ENCODE measurements around the gene RAD23A.

RAD23A gene

GRCh38 chr19:12995596-12996405 is 50.1 kb downstream of the RAD23A start:
- Histone ChIP-seq H2BK5ac (ENCODE audit: low read length) (no peak overlapping the region), H3K27me3 (ENCODE audit: control insufficient read depth in 3 of 3, insufficient read depth in 3 of 3, low read depth in 1 of 3, low read length in 3 of 3) (peaks cover 28 to 88% (median 70%) of the 10 kb centered on the region in 3 experiments), H3K18ac (ENCODE audit: low read length) (peak overlapping the region; percentile 57), H2BK120ac (ENCODE audit: low read depth, low read length) (no peak overlapping the region), H3K79me1 (ENCODE audit: low read depth, low read length) (peaks cover 3% of the 10 kb centered on the region), H2BK15ac (ENCODE audit: low read length) (no peak overlapping the region), H2AFZ (ENCODE audit: low read length) (peak overlapping the region; percentile 29), H3K14ac (ENCODE audit: low read length) (peak overlapping the region; percentile 94), H3K9ac (ENCODE audit: low read depth, low read length, poor library complexity) (peak overlapping the region; percentile 84), H3K23ac (ENCODE audit: low read depth, low read length, poor library complexity) (peak overlapping the region; percentile 85), H3K36me3 (replicated peaks in 1 of 2; ENCODE audit: control insufficient read depth in 2 of 2, insufficient read depth in 2 of 2, low read length in 2 of 2) (no peaks in the 10 kb centered on the region), H2AK5ac (ENCODE audit: low read depth, low read length) (peak overlapping the region; percentile 95), H3K4me3 (ENCODE audit: low read length in 2 of 2) (peak overlapping the region; percentile 15 to 67), H3K4me1 (ENCODE audit: control insufficient read depth in 2 of 2, insufficient read depth in 1 of 2, low read depth in 1 of 2, low read length in 2 of 2) (peaks cover 4 to 8% of the 10 kb centered on the region in 2 donors), H3K4me2 (ENCODE audit: insufficient read depth, low read length, poor library complexity, severe bottlenecking) (peak overlapping the region; percentile 66), H4K8ac (ENCODE audit: low read depth, low read length) (peak overlapping the region; percentile 43), H3K9me3 (replicated peaks in 1 of 2; ENCODE audit: control insufficient read depth in 2 of 2, insufficient read depth in 1 of 2, low read depth in 1 of 2, low read length in 2 of 2) (peaks cover 0 to 5% of the 10 kb centered on the region in 2 donors), H3K27ac (replicated peaks; ENCODE audit: low read length) (no peak overlapping the region), H2BK12ac (ENCODE audit: low read length) (no peak overlapping the region), H4K91ac (ENCODE audit: low read depth, low read length, poor library complexity) (no peak overlapping the region), H3K4ac (ENCODE audit: low read length) (no peak overlapping the region)
- DNase-seq (ENCODE audit: low spot score) = no peak
- WGBS, 2 donors (ENCODE audit: extremely low coverage in 2 of 2, insufficient read length in 2 of 2, insufficient replicate concordance in 1 of 2) = no CpG with 5 or more reads among the region's 129 CpGs

DNA sequence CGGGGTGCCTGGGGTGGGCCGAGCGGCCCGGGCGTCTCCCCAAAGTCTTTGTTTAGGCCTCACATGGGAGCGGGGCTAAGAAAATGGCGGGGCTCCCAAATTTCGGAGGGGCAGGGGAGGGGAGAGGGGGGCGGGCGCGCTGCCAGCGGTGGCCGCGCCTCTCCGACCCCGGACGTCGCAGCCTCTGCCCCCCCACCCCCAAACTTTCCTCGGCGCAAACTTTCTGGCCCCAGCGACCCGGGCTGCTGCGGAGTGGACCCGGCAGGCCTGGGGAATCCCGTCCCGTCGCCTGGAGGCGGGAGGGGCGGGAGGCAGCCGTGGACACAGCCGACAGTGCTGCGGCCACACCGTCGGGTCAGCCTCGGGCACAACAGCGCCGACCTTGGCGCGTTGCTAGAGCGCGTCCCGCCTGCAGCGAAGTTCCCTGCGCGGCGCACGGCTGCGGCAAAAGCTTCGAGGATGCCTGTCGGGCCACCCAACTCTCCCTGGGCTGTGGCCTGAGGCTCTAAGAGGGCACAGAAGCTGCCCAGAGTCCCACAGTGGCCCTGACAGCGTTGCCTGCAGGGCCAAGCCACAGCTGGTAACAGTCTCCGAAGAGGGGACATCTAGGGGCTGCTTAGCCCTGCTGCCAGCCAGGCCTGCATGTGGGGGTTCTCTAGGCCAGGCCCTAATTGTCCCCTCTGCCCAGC is 50.9 kb downstream of the RAD23A start:
- Histone ChIP-seq H2AFZ (ENCODE audit: low read length) (peak overlapping the region; percentile 29), H3K18ac (ENCODE audit: low read length) (peak overlapping the region; percentile 57), H4K91ac (ENCODE audit: low read depth, low read length, poor library complexity) (no peak overlapping the region), H3K9me3 (replicated peaks in 1 of 2; ENCODE audit: control insufficient read depth in 2 of 2, insufficient read depth in 1 of 2, low read depth in 1 of 2, low read length in 2 of 2) (peaks cover 0 to 3% of the 10 kb centered on the region in 2 donors), H3K36me3 (replicated peaks in 1 of 2; ENCODE audit: control insufficient read depth in 2 of 2, insufficient read depth in 2 of 2, low read length in 2 of 2) (no peaks in the 10 kb centered on the region), H2AK5ac (ENCODE audit: low read depth, low read length) (peak overlapping the region; percentile 95), H3K27me3 (ENCODE audit: control insufficient read depth in 3 of 3, insufficient read depth in 3 of 3, low read depth in 1 of 3, low read length in 3 of 3) (peaks cover 28 to 88% (median 69%) of the 10 kb centered on the region in 3 experiments), H4K8ac (ENCODE audit: low read depth, low read length) (no peak overlapping the region), H3K27ac (replicated peaks; ENCODE audit: low read length) (no peak overlapping the region), H3K4ac (ENCODE audit: low read length) (no peak overlapping the region), H3K4me2 (ENCODE audit: insufficient read depth, low read length, poor library complexity, severe bottlenecking) (no peak overlapping the region), H2BK120ac (ENCODE audit: low read depth, low read length) (no peak overlapping the region), H2BK15ac (ENCODE audit: low read length) (no peak overlapping the region), H3K23ac (ENCODE audit: low read depth, low read length, poor library complexity) (peak overlapping the region; percentile 95), H3K9ac (ENCODE audit: low read depth, low read length, poor library complexity) (no peak overlapping the region), H3K79me1 (ENCODE audit: low read depth, low read length) (peaks cover 3% of the 10 kb centered on the region), H3K14ac (ENCODE audit: low read length) (peak overlapping the region; percentile 94), H3K4me3 (ENCODE audit: low read length in 2 of 2) (peak overlapping the region in 1 of 2 donors; percentile 67), H2BK12ac (ENCODE audit: low read length) (no peak overlapping the region), H3K4me1 (ENCODE audit: control insufficient read depth in 2 of 2, insufficient read depth in 1 of 2, low read depth in 1 of 2, low read length in 2 of 2) (peaks cover 4 to 6% of the 10 kb centered on the region in 2 donors), H2BK5ac (ENCODE audit: low read length) (no peak overlapping the region)
- no peak for DNase-seq (ENCODE audit: low spot score)
- WGBS, 2 donors (ENCODE audit: extremely low coverage in 2 of 2, insufficient read length in 2 of 2, insufficient replicate concordance in 1 of 2) = no CpG with 5 or more reads among the region's 52 CpGs

GRCh38 chr19:12997179-12997966 is 51.7 kb downstream of the RAD23A start:
- Histone ChIP-seq H3K4me1 (ENCODE audit: control insufficient read depth in 2 of 2, insufficient read depth in 1 of 2, low read depth in 1 of 2, low read length in 2 of 2) (peaks cover 4 to 6% of the 10 kb centered on the region in 2 donors), H2BK5ac (ENCODE audit: low read length) (no peak overlapping the region), H2AK5ac (ENCODE audit: low read depth, low read length) (peak overlapping the region; percentile 78), H2BK120ac (ENCODE audit: low read depth, low read length) (no peak overlapping the region), H2BK12ac (ENCODE audit: low read length) (no peak overlapping the region), H3K14ac (ENCODE audit: low read length) (peak overlapping the region; percentile 85), H4K91ac (ENCODE audit: low read depth, low read length, poor library complexity) (no peak overlapping the region), H3K18ac (ENCODE audit: low read length) (no peak overlapping the region), H3K4me3 (ENCODE audit: low read length in 2 of 2) (peak overlapping the region in 1 of 2 donors; percentile 43), H3K36me3 (replicated peaks in 1 of 2; ENCODE audit: control insufficient read depth in 2 of 2, insufficient read depth in 2 of 2, low read length in 2 of 2) (no peaks in the 10 kb centered on the region), H3K4ac (ENCODE audit: low read length) (no peak overlapping the region), H3K23ac (ENCODE audit: low read depth, low read length, poor library complexity) (peak overlapping the region; percentile 95), H2AFZ (ENCODE audit: low read length) (no peak overlapping the region), H3K9me3 (replicated peaks in 1 of 2; ENCODE audit: control insufficient read depth in 2 of 2, insufficient read depth in 1 of 2, low read depth in 1 of 2, low read length in 2 of 2) (peaks cover 0 to 3% of the 10 kb centered on the region in 2 donors), H3K27me3 (ENCODE audit: control insufficient read depth in 3 of 3, insufficient read depth in 3 of 3, low read depth in 1 of 3, low read length in 3 of 3) (peaks cover 28 to 91% (median 69%) of the 10 kb centered on the region in 3 experiments), H3K27ac (replicated peaks; ENCODE audit: low read length) (no peak overlapping the region), H3K79me1 (ENCODE audit: low read depth, low read length) (peaks cover 3% of the 10 kb centered on the region), H2BK15ac (ENCODE audit: low read length) (no peak overlapping the region), H3K4me2 (ENCODE audit: insufficient read depth, low read length, poor library complexity, severe bottlenecking) (no peak overlapping the region), H4K8ac (ENCODE audit: low read depth, low read length) (no peak overlapping the region), H3K9ac (ENCODE audit: low read depth, low read length, poor library complexity) (no peak overlapping the region)
- no peak for DNase-seq (ENCODE audit: low spot score)
- no CpG with 5 or more reads among the region's 25 CpGs for WGBS, 2 donors (ENCODE audit: extremely low coverage in 2 of 2, insufficient read length in 2 of 2, insufficient replicate concordance in 1 of 2)

Measured in neuronal stem cell (in vitro differentiated cells).